Endothelial cell of umbilical vein (primary cell): Measurements from ENCODE around the gene PTTG1IP2. TPM values are rescaled to one million over a fixed set of nuclear protein-coding genes. Genes with fewer than 3 reads are reported as not detected.

Experiments
- BruUV-seq: library from RNA; stranded (reverse); fragments of 400-500 nt; replicated peaks from 2 replicates; lab custom pipeline; 2021; lab: Mats Ljungman, UMichigan
- CTCF ChIA-PET: fragments of 300-600, 350-600 bp; sonication (Branson Sonifier 250); formaldehyde crosslinking; loops from one replicate; lab custom pipeline; 2021; ENCODE audit warnings: antibody characterized with exemption, inconsistent platforms; lab: Charles Lee
- POLR2A ChIA-PET: fragments of 300-600, 350-600 bp; sonication (Branson Sonifier 250); formaldehyde crosslinking; loops from one replicate; lab custom pipeline; 2021; ENCODE audit warnings: antibody characterized with exemption, inconsistent platforms; lab: Charles Lee
- DNase-seq: peaks from one replicate; pipeline ENCODE4 v3.0.0-alpha.2; 2011; ENCODE audit warnings: low read depth, low spot score
- FAIRE-seq: peaks from 2 replicates; lab custom pipeline; 2011; peaks lifted over from hg19 to GRCh38; lab: Jason Lieb, UNC
- H2AFZ ChIP-seq: 2 replicates; pipeline ENCODE4 v1.6.0; 2012; ENCODE audit warnings: low read depth, low read length, control low read depth, inconsistent platforms
- H3K27ac ChIP-seq: 2 replicates; pipeline ENCODE4 v1.5.1; 2011; ENCODE audit warnings: low read depth, mild to moderate bottlenecking, control low read depth, low read length, moderate library complexity; ENCODE audit not compliant: insufficient read depth
- H3K27me3 ChIP-seq, 2 experiments: 2 replicates each; pipeline versions ENCODE4 v1.6.0 to v1.6.1; 2011; ENCODE audit warnings: low read length in 2 of 2, mixed read lengths in 1 of 2; ENCODE audit not compliant: control insufficient read depth in 2 of 2, insufficient read depth in 2 of 2
- H3K36me3 ChIP-seq, 2 experiments: 2 replicates in 1 of 2; 3 replicates in 1 of 2; pipeline ENCODE4 v1.5.1; 2011; ENCODE audit warnings: low read length in 2 of 2, mild to moderate bottlenecking in 1 of 2, moderate library complexity in 1 of 2; ENCODE audit not compliant: control insufficient read depth in 2 of 2, insufficient read depth in 2 of 2; ENCODE audit errors: extremely low read depth in 1 of 2
- H3K4me1 ChIP-seq: 3 replicates; pipeline ENCODE4 v1.5.1; 2011; ENCODE audit warnings: mild to moderate bottlenecking, low read length; ENCODE audit not compliant: control insufficient read depth, insufficient read depth; ENCODE audit errors: extremely low read depth
- H3K4me2 ChIP-seq: 2 replicates; pipeline ENCODE4 v1.6.1; 2011; ENCODE audit warnings: low read length, control low read depth, mixed read lengths; ENCODE audit not compliant: insufficient read depth
- H3K4me3 ChIP-seq, 3 experiments: fragments of 200-600 bp in 1 of 3; sonication (generic), shearing (Covaris generic) in 1 of 3; replicated peaks in 1 of 3; 2 replicates each; pipeline ENCODE4 v1.5.1; 2011 to 2016; ENCODE audit warnings: control low read depth in 3 of 3, low read length in 3 of 3, mild to moderate bottlenecking in 2 of 3, inconsistent platforms in 1 of 3, low read depth in 1 of 3, moderate library complexity in 1 of 3; ENCODE audit not compliant: insufficient read depth in 1 of 3
- H3K79me2 ChIP-seq: 2 replicates; pipeline ENCODE4 v1.6.0; 2012; ENCODE audit warnings: low read length, inconsistent platforms; ENCODE audit not compliant: control insufficient read depth, insufficient read depth
- H3K9ac ChIP-seq: replicated peaks from 2 replicates; pipeline ENCODE3; 2011; ENCODE audit warnings: low read length, control low read depth; ENCODE audit not compliant: insufficient read depth; ENCODE audit errors: extremely low read depth
- H3K9me1 ChIP-seq: replicated peaks from 3 replicates; pipeline ENCODE4 v1.6.0; 2011; ENCODE audit warnings: mild to moderate bottlenecking, low read length; ENCODE audit not compliant: control insufficient read depth, insufficient read depth; ENCODE audit errors: extremely low read depth
- H3K9me3 ChIP-seq: replicated peaks from 2 replicates; pipeline ENCODE4 v1.5.1; 2012; ENCODE audit warnings: low read length, inconsistent platforms; ENCODE audit not compliant: control insufficient read depth, insufficient read depth
- H4K20me1 ChIP-seq: replicated peaks from 2 replicates; pipeline ENCODE3; 2011; ENCODE audit warnings: mild to moderate bottlenecking, low read length; ENCODE audit not compliant: control insufficient read depth, insufficient read depth; ENCODE audit errors: extremely low read depth
- EZH2 ChIP-seq: IDR thresholded peaks from 2 replicates; pipeline ENCODE4 v1.6.1; 2012; ENCODE audit warnings: borderline replicate concordance, low read depth, mild to moderate bottlenecking, moderate library complexity, low read length, inconsistent platforms; ENCODE audit not compliant: severe bottlenecking
- FOS ChIP-seq: IDR thresholded peaks from 2 replicates; pipeline ENCODE4 v1.6.1; 2011; ENCODE audit warnings: mild to moderate bottlenecking, low read length, moderate library complexity, borderline replicate concordance; ENCODE audit not compliant: insufficient read depth
- GATA2 ChIP-seq: IDR thresholded peaks from 2 replicates; pipeline ENCODE4 v1.7.0; 2011; ENCODE audit warnings: low read depth, mild to moderate bottlenecking, moderate library complexity, mixed read lengths, low read length; ENCODE audit not compliant: insufficient read length, insufficient read depth
- JUN ChIP-seq: IDR thresholded peaks from 2 replicates; pipeline ENCODE4 v1.6.1; 2011; ENCODE audit warnings: borderline replicate concordance, low read depth; ENCODE audit not compliant: insufficient read length, insufficient read depth
- MYC ChIP-seq: IDR thresholded peaks from one replicate; pipeline ENCODE4 v1.6.1; 2011; ENCODE audit warnings: mild to moderate bottlenecking, low read depth, low read length
- POLR2A ChIP-seq: IDR thresholded peaks from 2 replicates; pipeline ENCODE4 v1.6.1; 2012; ENCODE audit warnings: low read depth, mild to moderate bottlenecking, control low read depth, low read length
- POLR2AphosphoS5 ChIP-seq: IDR thresholded peaks from 2 replicates; pipeline ENCODE4 v1.6.1; 2012; ENCODE audit warnings: low read depth, mild to moderate bottlenecking, control low read depth, low read length, moderate library complexity; ENCODE audit not compliant: insufficient read depth
- dilution Hi-C: fragments of 300-500 bp; cut with MboI; formaldehyde crosslinking; loops from one replicate; pipeline ENCODE4 v1.15.0; 2019; ENCODE audit warnings: low sequenced_read_pairs; ENCODE audit not compliant: extremely low pct_ligation_motif_present
- intact Hi-C: fragments of 100-400 bp; cut with micrococcal nuclease; formaldehyde crosslinking; loops from one replicate; pipeline ENCODE4 v1.10.0; 2022
- polyA plus RNA-seq, 4 experiments: library from polyadenylated mRNA; depleted of rRNA in 3 of 4; stranded (reverse) in 3 of 4; unstranded in 1 of 4; fragments of >200 nt; gene quantifications; 2 replicates each; pipeline versions ENCODE4 v1.2.1 to v1.2.3, GENCODE V29; 2011 to 2012; ENCODE audit warnings: missing spikeins in 1 of 4
- total RNA-seq: library from RNA; stranded (reverse); gene quantifications from 2 replicates; pipeline ENCODE4 v1.2.3, GENCODE V29; 2021
- TF ChIP-seq, protein P1 (sequence below), 2 donors: IDR thresholded peaks; 1 replicate in 1 of 2; 2 replicates in 1 of 2; pipeline ENCODE4 v1.5.1; 2011; ENCODE audit warnings: low read length in 2 of 2, mild to moderate bottlenecking in 2 of 2, moderate library complexity in 2 of 2, control low read depth in 1 of 2, inconsistent platforms in 1 of 2, low read depth in 1 of 2; ENCODE audit not compliant: insufficient read depth in 1 of 2; ENCODE audit errors: extremely low read depth in 1 of 2
- TF ChIP-seq, protein P2 (sequence below): IDR thresholded peaks from 2 replicates; pipeline ENCODE4 v1.6.1; 2011; ENCODE audit not compliant: insufficient read depth, insufficient read length

Gene PTTG1IP2
- total and polyA plus RNA-seq, 2 donors (not counting 3 experiments of a cell fraction or from before 2014, with no cell fraction given) = not detected

DNA sequence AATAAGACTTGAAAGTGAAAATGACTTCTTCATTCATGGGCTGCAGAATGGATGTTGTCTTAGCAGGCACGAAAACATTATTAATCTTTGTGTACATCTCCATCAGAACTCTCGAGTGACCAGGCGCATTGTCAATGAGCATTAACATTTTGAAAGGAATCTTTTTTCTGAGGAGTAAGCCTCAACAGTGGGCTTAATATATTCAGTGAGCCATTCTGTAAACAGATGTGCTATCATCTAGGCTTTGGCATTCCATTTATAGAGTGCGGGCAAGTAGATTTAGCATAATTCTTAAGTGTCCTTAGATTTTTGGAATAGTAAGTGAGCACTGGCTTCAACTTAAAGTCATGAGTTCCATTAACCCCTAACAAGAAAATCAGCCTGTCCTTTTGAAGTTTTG, 33.1 kb downstream of the PTTG1IP2 start:
- Histone ChIP-seq H3K79me2 (no peaks in the 10 kb centered on the region), H3K4me1 (no peaks in the 10 kb centered on the region), H3K27ac (no peak overlapping the region), H3K4me2 (no peak overlapping the region), H3K36me3 (no peaks in the 10 kb centered on the region), H2AFZ (no peak overlapping the region), H4K20me1 (no peaks in the 10 kb centered on the region), H3K27me3 (no peaks in the 10 kb centered on the region), H3K9me1 (no peaks in the 10 kb centered on the region), H3K4me3 (no peak overlapping the region), H3K9me3 (no peaks in the 10 kb centered on the region), H3K9ac (no peak overlapping the region)
- POLR2A ChIA-PET = no interaction called here
- CTCF ChIA-PET = no interaction called here
- intact Hi-C loops (no loop called here), dilution Hi-C loops (no loop called here)
- FAIRE-seq (no peak), DNase-seq (no peak)
- BruUV-seq = no TSS peak
- no peak for TF ChIP-seq JUN
- no peak for TF ChIP-seq EZH2
- no peak for TF ChIP-seq POLR2AphosphoS5
- TF ChIP-seq POLR2A = no peak

DNA sequence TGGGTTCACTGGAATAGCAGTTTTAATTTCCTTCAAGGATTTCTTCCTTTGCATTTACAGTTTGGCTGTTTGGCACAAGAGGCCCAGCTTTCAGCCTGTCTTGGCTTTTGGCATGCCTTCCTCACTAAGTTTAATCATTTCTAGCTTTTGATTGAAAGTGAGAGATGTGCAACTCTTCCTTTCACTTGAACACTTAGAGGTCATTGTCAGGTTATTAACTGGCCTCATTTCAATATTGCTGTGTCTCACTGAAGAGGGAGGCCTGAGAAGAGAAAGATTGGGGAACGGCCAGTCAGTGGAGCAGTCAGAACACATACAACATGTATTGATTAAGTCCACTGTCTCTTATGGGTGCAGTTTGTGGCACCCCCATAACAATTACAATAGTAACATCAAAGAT, 33.9 kb downstream of the PTTG1IP2 start:
- H3K27ac ChIP-seq = no peak overlapping the region
- DNase-seq (no peak), FAIRE-seq (no peak)
- no TSS peak for BruUV-seq
- H3K9me1 ChIP-seq = no peaks in the 10 kb centered on the region
- no peak overlapping the region for H3K9ac ChIP-seq
- no peak for TF ChIP-seq POLR2AphosphoS5
- TF ChIP-seq MYC = no peak
- no peak for TF ChIP-seq GATA2
- TF ChIP-seq, protein P1, sequence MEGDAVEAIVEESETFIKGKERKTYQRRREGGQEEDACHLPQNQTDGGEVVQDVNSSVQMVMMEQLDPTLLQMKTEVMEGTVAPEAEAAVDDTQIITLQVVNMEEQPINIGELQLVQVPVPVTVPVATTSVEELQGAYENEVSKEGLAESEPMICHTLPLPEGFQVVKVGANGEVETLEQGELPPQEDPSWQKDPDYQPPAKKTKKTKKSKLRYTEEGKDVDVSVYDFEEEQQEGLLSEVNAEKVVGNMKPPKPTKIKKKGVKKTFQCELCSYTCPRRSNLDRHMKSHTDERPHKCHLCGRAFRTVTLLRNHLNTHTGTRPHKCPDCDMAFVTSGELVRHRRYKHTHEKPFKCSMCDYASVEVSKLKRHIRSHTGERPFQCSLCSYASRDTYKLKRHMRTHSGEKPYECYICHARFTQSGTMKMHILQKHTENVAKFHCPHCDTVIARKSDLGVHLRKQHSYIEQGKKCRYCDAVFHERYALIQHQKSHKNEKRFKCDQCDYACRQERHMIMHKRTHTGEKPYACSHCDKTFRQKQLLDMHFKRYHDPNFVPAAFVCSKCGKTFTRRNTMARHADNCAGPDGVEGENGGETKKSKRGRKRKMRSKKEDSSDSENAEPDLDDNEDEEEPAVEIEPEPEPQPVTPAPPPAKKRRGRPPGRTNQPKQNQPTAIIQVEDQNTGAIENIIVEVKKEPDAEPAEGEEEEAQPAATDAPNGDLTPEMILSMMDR (IDR thresholded peaks at IDR 0.05; ENCODE audit: extremely low read depth in 1 of 2, insufficient read depth in 1 of 2, low read depth in 1 of 2, low read length in 2 of 2) = no peak
- no peak for TF ChIP-seq POLR2A
- TF ChIP-seq FOS = no peak
- TF ChIP-seq JUN = no peak
- no peak for TF ChIP-seq EZH2
- TF ChIP-seq, protein P2, sequence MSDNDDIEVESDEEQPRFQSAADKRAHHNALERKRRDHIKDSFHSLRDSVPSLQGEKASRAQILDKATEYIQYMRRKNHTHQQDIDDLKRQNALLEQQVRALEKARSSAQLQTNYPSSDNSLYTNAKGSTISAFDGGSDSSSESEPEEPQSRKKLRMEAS = no peak
- no peaks in the 10 kb centered on the region for H3K36me3 ChIP-seq
- H3K79me2 ChIP-seq = no peaks in the 10 kb centered on the region
- H2AFZ ChIP-seq = no peak overlapping the region
- POLR2A ChIA-PET = no interaction called here
- no peaks in the 10 kb centered on the region for H3K27me3 ChIP-seq
- no peaks in the 10 kb centered on the region for H3K4me1 ChIP-seq
- intact Hi-C loops (no loop called here), dilution Hi-C loops (no loop called here)
- no peak overlapping the region for H3K4me2 ChIP-seq
- no peaks in the 10 kb centered on the region for H4K20me1 ChIP-seq
- CTCF ChIA-PET = no interaction called here
- H3K9me3 ChIP-seq = no peaks in the 10 kb centered on the region
- H3K4me3 ChIP-seq = no peak overlapping the region
